GM08714 (cell line): ENCODE results near the gene KRTAP9-9.

ENCODE experiments used
- H3K4me3 ChIP-seq: fragments of 200-500 bp; sonication (Bioruptor generic); 2 replicates; pipeline ENCODE4 v1.5.1; 2014; ENCODE audit warnings: mild to moderate bottlenecking, low read length, inconsistent platforms
- ZNF274 ChIP-seq: IDR thresholded peaks from 2 replicates; pipeline ENCODE4 v1.6.1; 2012; ENCODE audit warnings: mild to moderate bottlenecking, low read depth, low read length

KRTAP9-9 gene

DNA sequence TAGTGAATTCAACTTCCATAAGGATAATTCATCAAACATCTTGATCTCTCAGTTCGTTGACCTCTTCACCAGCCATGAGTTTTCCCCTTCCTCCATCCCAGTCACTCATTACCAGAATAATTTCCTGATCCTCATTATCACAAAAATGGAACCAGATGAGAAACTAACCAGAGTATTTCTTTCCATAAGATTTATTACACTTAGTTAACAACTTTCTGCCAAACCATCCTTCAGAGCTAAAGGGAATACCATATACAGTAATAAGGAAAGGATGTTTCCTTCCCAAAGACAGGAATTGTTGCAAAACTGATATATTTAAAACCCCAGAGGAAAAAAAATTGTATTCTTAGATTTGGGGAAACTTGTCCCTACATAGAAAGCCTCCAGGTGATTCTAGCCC, 38.8 kb downstream of the KRTAP9-9 start:
- no peak for TF ChIP-seq ZNF274
- H3K4me3 ChIP-seq = no peak overlapping the region

DNA sequence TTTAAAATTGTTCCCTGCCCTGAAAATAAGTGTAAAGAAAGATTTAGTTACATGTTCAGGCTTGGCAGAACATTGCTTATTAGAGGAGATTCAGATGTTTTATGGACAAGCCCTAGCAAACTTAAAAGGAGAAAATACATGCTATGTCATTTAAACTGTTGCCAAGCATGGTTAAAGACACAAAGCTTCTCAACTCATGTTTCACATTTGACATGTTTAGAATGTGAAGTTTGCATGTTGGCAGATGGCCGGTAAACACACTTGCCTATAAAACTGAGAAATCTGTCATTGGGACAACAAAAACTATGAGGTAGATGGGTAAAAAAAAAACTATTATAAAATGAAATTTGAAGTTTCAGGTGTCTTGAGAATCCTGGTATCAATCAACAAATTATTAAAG, 41.7 kb downstream of the KRTAP9-9 start:
- H3K4me3 ChIP-seq = no peak overlapping the region
- TF ChIP-seq ZNF274 = no peak

DNA sequence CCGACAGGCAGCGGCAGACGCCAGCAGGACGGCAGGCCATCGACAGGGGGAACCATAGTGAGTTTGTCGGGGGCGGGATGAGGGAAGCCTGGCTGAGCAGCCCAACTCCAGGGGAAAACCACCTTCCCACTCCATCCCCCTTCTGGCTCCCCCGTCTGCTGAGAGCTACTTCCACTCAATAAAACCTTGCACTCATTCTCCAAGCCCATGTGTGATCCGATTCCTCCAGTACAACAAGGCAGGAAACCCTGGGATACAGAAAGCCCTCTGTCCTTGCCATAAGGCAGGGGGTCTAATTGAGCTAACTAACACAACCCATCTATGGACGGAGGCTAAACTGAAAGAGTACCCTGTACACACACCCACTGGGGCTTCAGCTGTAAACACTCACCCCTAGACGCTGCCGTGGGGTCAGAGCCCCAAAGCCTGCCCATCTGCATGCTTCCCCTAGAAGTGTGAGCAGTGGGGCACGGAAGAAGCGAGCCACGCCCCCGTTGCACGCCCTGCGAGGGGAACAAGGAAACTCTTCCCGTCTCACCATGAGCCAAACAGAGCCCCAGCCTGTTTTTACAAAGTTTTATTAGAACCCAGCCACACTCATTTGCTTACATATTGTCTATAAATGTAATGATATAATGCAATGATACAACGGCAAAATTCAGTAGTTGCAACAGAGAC, 43.4 kb downstream of the KRTAP9-9 start:
- TF ChIP-seq ZNF274 = no peak
- no peak overlapping the region for H3K4me3 ChIP-seq

DNA sequence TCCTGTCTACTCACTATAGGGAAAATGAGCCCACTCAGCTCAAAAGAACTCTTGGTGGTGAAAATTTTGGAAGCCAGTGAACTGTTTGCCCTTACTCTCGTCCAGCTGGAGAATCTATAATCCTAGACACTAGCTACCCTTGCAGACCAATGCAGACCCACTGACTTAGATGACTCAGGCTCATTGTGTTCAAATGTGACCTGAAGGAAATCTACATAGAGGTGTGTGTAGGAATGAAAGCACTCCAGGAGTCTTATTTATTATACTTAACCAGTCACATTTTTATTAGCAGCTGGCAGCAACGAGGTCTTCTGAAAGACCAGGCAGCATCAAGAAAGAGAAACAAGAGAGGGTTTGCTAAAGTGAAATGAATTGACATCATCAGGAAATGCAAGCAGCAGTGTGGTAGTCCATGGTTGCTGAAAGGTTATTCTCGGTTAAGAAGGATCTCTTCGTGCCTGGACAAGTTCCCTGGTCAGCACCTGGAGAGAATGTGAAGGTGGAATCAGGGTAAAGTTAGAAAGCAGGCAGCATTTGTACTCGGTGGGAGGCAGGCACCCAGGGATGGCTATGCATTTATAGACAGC, 46.1 kb downstream of the KRTAP9-9 start:
- no peak for TF ChIP-seq ZNF274
- no peak overlapping the region for H3K4me3 ChIP-seq

DNA sequence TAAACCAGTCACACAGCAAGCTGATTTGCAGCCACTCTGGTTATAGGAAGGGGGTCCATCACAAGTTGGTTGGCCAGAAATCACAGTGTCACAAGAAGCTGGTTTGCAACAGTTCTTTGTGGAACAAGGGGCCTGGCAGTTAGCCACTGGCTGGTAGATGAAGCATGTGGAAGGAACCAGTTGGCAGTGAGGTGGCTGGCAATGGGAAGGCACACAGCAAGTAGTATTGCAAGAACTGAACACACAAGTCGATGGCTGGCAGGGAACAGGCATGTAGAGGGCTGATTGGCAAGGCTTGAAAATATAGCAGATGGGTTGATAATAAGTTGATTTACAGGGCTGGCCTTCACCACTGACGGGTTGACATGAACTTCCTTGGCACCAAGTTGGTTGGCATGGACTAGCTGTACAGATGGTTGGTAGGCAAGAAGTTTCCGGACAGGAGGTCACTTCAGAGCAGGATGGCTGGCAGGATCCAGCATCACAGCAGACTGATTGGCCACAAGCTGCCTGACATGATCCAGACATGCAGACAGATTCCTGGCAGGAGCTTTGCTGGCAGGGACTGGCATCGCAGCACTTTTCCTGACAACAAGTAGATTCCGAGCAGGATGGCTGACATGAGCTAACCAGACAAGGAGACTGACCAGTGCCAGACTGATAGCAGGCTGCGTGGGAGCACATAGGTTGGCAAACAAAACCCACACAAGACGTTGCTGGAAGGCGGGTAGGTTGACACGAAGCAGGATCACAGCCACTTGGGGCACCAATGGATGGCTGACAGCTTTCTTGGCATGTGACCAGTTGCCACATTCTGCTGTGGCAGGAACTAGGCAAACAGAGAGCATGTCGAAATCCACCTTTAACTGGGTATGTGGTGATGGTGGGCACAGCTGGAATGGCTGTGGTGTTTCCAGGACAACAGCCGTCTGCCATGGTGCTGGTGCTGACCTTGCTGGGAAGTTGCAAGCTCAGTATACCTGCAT, 47.0 kb downstream of the KRTAP9-9 start, which contains the start of gene KRTAP29-1:
Gene KRTAP29-1, minus strand, starts transcription at position 936 of the 986 bp plus-strand sequence. Its CDS starts 0 bp downstream, at position 936.
- no peak for TF ChIP-seq ZNF274

DNA sequence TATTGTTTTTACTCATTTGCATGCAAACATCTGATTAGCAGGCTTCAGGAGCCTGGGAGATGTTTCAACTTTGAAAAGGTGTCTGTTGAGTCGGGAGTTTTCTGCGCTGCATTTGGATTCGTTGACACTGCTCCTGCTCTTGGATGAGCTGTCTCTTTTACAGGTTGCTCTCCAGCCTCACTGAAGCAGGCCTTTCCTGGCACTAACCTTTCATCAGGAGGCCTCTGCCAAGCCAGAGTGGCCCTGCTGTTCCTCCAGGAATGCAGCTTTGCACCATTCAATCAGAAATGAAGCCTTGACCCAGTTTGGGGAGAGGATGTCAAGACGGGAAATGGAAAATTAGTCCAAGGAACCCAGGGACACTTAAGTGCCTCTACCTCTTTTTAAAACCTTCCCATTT, 47.8 kb downstream of the KRTAP9-9 start:
- no peak overlapping the region for H3K4me3 ChIP-seq
- TF ChIP-seq ZNF274 = no peak

More for the DNA sequence above, 47.0 kb downstream of the KRTAP9-9 start, which contains the start of gene KRTAP29-1:
- H3K4me3 ChIP-seq = no peak within 1 kb of the TSS

DNA sequence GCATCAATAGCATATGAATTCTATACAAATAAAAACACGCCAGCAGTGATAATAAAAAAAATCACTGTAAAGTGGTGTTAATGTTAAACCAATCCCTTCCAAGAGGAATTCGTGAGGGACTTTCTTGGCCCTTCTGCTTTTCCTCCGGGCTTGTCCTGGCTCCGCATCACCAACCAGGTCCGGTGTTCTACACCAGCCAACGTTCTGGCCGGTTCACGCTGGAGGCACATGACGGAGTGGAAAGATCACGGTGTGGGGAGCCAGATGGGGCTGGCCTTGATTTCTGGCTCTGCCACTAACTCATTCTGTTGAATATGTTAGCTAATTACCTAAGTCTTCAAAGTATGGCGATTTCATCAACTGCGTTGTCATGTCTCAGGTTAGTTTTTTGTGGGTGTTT, 48.9 kb downstream of the KRTAP9-9 start:
- no peak overlapping the region for H3K4me3 ChIP-seq
- no peak for TF ChIP-seq ZNF274
